NOMO-1 (cell line): ENCODE results near the gene CDKAL1.
"Not testable (repeated sequence)": the region's sequence is repeated elsewhere in the genome, so short reads cannot be mapped to it uniquely, and the experiment has no call there.

Experiments
- DNase-seq, 2 experiments: peaks; one replicate each; lab custom pipeline; 2025; ENCODE audit not compliant: unreplicated experiment in 2 of 2; lab: John Stamatoyannopoulos, UW

CDKAL1 gene

DNA sequence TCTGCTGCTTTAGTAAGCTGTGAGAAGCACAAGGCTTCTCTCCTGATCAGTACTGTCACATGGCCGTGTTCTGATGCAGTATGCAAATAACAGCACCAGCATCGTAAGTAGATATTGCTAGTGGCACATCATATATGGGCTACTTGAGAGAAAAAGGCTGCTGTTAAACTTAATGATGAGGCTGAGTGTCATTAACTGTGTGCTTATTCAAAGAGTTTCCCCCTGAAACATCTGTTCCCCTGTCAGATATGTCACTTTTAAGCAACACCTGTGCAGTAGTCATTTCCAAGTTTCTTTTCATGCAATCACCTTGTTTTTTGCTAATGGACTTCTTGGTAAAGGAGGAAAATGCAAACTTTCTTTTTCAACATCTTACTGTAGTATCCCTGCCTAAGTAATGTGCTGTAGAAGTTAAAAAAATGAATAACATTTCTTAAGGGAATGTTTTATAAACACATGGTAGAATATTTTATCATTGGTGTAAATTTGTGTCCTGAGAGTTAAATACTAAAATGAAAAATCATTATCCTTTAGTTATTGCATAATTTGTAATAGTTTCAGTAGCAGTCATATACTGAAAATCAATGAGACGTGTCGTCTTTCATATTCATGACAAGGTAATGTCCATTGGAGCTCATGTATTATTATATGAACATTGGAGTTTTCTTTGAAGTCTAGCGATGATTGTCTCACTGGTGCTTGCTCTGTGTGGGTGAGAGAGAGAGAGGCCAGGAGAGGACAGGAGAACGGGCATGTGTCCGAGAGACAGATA, 366.3 kb downstream of the CDKAL1 start:
- no peak for DNase-seq

DNA sequence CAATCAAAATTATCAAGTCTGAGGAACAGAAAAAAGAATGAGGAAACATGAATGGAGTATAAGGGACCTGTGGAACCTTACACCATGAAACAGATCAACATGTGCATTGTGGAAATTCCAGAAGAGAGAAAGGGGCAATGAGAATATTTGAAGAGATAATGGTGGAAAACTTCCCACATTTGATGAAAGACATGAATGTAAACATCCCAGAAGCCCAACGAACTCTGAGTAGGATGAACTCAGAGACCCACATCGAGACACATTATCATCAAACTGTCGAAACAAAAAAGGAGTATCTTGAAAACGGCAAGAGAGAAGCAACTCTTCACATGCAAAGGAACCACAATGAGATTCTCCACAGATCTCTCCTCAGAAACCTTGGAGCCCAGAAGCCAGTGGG, 371.1 kb downstream of the CDKAL1 start:
- DNase-seq = no peak

DNA sequence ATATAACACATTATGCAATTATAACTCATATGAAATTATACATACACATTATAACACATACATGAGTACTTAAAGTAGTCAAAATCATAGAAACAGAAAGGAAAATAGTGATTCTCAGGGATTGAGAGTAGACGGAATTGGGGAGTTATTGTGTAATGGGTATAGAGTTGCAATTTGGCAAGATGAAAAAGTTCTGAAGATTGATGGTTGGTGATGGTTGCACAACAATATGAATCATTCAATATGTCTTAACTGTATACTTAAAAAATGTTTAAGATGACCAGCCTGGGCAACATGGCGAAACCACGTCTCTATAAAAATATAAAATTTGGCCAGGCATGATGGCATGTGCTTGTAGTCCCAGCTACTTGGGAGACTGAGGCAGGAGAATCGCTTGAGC, 372.7 kb downstream of the CDKAL1 start:
- DNase-seq = peak; percentile 56 to 85

DNA sequence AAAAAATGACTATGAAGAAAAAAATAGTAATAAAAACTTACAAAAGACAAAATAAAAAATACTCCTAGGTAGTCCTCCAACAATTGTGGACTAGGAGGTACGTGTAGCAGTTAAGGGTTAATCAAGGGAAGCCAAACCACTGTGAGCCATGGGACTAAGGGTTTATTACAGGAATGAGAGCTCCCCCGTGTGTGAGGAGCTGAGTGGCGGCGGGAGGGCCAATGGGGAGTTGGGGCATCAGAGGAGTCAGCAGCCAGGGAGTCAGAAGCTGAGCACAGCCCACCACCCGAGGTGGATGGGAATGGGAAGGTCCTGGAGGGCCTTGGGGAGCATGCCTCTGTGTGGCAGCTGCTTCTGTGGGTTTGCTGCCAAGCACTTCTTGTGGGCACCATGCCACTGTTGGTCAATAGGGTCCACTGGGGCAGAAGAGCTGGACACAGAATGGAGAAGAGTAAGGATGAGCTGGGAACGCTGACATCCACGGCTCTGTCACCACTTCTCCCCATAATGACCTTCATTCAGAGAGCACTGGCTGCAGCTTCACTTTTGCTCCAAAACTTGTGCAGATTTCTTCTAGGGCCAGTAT, 373.3 kb downstream of the CDKAL1 start:
- no peak for DNase-seq

DNA sequence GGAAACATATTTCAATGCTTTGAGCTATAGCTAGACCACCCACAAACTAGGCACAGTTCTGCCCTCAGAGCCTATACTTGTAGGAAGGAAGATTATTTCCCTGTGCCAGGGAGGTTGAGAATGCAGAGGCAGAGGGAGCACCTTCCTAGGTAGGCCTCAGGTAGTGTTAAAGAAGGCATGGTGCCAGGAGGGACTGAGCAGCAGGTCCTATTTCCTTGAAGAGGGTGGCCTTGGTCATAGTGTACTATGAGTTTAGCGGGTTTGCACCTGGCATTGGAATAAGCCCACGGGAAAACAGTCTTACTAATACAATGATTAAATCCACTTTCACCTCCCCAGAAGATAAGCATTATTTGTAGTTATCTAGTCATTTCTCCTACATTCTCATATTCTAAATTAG, 375.4 kb downstream of the CDKAL1 start:
- no peak for DNase-seq

DNA sequence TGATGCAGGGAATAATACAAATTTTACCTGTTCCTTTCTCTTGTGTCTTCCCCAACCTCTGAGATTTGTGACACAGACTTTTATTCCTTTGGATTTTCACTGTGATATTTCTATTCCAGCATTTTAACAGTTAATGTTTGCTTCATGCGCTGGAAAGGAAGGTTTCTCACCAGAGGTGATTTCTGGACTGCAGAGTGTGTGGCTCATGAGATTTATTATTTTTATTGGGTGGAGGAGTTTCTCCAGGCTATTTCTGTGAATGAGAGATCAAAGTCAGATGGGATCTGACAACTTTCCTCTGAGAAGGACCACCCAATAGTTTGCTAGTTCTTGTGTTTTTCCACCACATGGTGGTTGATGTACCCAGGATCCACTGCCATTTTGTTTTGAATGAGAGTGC, 377.5 kb downstream of the CDKAL1 start:
- no peak for DNase-seq

DNA sequence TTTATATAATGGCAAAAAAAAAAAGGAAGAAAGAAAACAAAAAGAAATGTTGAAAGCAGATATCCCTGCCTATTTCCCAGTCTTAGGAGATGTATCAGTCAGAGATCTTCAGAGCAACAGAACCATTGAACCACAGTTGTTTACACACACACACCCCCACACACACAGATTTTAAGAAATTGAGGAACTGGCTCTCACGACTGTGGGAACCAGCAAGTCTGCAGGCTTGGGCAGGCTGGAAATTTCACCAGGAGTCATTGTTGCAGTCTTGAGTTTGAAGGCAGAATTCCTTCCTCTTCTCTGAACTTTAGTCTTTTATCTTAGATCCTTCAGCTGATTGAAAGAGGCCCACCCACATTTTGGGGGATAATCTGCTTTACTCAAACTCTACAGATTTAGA, 380.9 kb downstream of the CDKAL1 start:
- no peak for DNase-seq

DNA sequence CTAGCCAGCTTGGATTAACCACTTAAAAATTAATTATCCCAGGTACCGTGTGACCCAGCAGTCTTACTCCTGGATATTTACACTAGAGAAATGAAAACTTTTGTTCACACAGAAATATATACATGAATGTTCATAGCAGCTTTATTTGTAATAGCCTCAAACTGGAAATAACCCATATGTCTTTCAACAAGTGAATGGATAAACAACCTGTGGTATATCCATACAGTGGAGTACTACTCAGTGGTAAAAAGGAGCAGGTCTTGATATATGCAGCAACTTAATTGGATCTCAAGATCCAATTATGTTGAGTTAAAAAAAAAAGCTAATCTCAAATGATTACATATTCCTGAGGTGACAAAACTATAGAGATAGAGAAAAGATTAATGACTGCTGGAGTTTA, 381.4 kb downstream of the CDKAL1 start:
- no peak for DNase-seq

DNA sequence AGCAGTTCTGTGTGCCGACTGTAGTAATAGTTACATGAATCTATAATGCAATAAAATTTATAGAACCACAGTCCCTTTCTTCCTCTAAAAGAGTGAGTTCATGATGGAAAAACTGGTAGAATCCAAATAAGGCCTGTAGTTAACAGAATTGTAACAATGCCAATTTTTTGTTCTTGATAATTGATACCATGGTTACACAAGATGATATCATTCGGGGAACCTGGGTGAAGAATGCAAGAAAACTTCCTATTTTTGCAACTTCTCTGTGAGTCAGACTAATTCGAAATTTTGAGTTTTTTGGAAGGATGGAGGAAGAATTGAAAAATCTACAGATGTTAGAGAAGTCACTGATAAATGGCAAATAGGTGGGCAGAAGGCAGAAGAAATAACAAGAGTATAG, 381.8 kb downstream of the CDKAL1 start:
- DNase-seq = no peak

DNA sequence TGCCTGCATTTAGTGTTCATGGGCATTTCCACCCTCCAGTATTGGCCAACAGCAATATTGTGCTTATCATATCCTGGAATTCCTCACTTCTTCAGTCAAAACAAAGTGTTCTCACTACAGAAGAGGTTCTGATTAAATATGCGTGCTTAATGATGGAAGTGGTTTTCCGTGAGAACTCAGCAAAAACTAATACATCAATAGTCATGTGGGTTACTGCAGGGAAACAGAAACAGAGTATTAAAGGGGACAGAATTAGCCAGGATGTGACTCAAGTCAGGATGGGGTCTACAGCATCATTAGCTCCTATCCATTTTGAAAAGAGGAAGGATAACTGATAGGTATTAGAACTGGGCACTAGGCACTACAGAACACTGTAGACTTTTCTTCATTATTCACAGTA, 384.6 kb downstream of the CDKAL1 start:
- no peak for DNase-seq

DNA sequence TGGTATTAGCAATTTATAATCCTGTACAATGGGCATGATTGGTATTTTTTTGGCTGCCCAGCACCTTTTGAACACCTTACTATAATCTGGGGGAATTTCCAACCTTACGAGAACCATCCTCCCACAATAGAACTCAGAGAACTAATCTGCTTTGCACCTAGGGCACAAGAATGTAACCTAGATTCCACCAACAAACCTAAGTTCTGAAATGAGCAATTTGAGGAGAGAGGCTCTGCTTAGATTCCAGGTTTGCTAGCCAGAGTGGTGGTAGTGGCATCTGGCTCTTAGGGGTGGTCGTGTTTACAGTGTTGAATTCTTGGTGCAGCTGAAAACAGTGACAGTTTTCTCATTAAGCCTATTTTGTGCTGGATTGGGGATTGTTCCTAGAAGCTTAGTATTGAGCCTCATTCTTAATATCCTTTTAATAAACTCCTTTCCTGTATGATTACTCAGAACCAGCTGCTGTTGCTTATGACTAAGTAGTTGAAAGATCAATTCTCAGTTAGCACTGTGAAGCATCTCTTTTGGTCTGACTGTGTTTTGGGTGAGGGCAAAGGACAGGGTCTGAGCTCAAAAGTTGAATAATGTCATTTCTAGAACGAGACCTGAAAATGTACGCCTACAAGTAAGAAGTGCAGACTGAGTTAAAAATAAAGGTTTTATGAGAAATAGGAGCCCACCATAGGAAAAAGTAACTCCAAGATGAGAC, 385.6 kb downstream of the CDKAL1 start:
- no peak for DNase-seq

DNA sequence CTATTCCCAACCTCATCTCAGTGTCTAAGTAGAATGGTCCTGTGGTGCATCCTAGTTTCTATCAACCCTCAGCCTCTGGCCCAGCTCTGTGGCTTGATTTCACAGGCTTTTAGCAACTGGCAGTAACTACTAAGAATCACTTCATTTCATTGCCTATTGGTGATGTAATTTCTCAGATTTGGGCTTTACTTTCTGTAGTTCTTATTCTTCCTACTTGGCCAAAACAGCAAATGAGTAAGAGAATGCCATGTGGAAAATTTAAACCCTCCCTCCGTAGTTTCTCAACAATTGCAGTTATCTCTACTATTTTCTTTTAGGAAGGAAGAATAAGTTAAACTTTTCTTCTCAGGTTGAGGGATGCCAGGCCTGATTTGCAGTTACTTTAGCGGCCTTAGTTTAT, 387.3 kb downstream of the CDKAL1 start:
- DNase-seq = no peak

DNA sequence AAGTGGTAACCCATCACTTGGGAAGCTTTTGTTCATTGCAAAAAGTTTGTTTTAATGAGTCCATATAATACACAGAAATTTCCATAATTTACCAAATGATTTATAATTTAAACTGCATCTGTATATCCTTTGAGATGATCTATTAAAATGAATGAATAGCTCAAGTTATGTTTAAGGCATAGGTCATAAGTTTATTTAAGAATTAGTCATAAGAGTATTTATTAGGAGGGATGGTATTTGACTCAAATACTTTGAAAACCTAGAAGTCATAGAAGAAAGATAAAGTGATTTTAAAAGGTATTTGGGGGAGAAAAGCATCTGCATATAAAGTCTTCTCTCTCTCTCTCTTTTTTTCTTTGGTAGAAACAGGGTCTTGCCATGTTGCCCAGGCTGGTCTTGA, 388.5 kb downstream of the CDKAL1 start:
- no peak for DNase-seq

DNA sequence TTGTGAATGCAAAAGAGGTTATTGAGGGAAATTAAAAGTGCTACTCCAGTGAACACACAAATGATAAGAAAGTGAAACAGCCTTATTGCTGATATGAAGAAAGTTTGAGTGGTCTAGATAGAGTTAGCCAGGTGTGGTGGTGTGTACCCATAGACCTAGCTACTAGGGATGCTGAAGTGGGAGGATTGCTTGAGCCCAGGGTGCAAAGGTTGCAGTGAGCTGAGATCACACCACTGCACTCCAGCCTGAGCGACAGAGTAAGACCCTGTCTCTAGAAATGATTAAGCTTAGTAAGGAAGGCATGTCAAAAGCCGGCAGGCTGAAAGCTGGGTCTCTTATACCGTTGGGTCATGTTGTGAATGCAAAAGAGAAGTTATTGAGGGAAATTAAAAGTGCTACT, 389.8 kb downstream of the CDKAL1 start:
- not testable (repeated sequence) for DNase-seq

DNA sequence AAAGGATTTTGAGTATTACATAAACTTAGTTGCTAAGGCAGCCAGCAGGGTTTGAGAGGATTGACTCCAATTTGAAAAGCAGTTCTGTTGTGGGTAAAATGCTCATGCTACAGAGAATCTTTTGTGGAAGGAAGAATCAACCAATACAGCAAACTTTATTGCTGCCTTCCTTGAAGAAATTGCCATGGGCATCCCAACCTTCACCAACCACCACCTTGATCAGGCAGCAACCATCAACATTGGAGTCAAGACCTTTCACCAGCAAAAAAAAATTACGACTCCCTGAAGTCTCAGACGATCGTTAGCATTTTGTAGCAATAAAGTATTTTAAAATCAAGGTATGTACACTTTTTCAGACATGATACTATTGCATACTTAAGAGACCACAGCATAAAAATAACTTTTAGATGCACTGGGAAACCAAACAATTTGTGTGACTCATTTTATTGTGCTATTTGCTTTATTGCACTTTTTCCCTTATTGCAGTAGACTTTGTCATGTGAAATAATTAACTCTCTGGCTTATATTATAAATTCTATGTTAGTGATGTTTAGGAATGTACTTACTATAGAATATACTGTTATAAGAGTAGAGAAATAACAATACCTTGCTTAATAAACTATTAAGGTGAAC, 390.8 kb downstream of the CDKAL1 start:
- no peak for DNase-seq

DNA sequence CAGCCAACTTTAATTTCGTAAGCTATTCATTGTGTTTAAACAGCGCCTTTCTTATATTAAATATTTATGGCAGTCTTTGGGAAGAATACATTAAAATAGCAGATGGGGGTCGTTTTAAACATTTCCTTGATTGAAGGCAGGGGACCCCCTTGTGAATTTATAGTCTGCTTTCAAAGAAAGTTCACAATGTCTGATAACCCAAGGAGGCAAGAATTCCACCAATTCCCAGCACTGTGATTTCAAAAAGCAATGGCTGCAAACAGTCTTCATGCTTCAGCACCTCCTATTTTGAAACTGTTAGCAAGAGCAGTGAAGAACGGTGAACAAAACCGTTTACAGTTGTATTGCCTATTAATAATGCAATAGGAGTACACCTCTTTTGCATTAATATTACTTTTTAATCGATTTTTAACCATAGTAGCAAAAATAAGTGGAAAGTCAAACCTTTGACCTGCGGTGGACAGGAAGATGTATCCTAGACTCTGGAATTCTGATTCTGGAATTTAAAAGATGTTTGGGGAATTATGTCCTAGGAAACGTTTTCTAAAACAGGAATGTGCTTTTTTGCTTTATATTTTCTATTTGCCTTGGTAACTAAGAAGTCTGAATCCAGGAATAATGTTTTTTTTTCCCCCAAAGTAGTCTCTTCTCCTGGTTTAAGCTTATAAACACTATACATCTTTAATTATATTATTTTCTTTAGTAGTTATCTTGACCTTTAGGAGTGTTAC, 393.0 kb downstream of the CDKAL1 start:
- DNase-seq = no peak

DNA sequence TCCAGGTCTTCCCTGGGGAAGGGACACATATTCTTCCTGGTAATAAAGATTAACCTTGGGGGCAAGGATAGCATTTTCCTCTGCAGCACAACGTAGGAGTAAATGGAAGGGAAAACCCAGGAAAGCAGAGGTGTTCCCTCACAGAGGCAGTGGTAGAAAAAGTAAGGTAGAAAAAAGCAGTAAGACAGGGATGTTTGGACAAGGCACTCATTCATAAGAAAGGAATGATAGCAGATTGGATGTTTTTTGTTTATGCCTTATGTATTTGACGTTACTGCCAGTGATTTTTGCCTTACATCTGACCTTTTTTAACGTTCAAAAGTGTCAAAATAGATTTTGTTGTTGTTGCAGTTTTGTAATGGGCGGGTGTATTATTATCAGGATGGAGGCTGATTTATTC, 395.0 kb downstream of the CDKAL1 start:
- DNase-seq = no peak

DNA sequence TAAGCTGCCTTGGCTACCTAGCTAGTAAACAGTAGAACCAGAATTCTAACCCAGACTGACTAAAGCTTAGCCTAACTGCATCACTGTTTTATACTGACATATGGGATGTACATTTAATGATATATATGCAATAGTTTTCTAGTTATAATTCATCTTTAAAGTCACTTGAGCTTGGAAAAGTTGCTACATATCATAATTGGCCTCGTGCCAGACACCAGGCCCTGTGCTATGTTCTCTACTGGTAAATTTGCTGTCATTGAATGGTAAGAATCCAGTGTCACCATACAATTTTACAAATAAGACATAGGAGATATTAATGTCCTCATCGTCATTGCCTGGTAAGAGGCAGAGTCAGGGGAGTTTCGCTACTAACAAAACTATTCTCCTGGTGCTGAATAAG, 396.8 kb downstream of the CDKAL1 start:
- no peak for DNase-seq

DNA sequence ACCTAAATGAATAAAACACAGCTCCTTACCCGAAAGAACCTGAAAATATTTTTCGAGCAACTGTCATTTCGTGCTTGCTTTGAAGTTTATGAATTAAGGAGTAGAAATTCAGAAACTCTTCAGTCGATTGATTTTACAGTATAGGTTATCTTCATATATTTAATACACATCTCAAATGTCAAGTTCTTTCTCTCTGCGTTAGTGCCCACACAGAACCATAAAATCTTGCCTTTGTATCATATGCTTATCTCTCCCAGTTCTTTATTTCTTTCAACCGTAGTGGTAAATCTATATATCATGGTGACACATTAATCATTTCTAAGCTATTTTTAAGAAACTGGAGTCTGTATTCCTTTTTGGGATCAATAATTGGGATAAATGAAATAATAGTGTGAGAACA, 397.5 kb downstream of the CDKAL1 start:
- no peak for DNase-seq

DNA sequence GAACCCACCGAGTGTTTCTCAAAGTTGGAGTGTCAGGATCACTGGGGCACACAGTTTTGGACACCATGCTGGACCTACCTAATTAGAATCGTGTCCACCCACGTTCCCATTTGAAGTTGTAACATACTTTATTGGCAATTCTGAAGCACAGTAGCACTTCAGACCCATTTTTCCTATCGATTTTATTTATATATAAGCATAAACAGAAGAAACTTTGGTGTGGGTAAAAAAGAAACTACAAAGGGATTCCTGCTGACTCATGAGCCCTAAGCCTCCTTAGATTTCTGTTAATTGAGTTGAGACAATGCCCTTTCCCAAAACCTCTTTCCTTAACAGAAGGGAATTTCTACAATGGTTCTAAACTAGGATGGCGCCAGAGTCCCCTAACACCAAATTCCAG, 398.0 kb downstream of the CDKAL1 start:
- DNase-seq = no peak
